ENCODE results near the gene OR56B4.

DNA sequence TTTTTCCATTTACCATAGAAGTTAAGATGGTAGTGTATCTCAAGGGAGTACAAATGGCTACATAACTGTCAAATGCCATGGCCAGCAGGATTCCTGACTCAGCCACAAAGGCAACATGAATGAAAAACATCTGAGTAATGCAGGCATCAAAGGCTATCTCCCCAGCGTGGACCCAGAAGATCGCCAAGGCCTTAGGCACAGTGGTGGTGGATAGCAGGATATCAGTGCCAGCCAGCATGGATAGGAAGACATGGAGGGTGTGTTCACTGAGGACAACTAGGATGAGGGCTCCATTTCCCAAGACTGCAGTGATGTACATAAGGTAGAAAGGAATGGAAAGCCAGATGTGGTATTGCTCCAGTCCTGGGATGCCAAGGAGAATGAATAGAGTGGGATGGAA, 44.6 kb downstream of the OR56B4 start:
- TF ChIP-seq, protein P1, sequence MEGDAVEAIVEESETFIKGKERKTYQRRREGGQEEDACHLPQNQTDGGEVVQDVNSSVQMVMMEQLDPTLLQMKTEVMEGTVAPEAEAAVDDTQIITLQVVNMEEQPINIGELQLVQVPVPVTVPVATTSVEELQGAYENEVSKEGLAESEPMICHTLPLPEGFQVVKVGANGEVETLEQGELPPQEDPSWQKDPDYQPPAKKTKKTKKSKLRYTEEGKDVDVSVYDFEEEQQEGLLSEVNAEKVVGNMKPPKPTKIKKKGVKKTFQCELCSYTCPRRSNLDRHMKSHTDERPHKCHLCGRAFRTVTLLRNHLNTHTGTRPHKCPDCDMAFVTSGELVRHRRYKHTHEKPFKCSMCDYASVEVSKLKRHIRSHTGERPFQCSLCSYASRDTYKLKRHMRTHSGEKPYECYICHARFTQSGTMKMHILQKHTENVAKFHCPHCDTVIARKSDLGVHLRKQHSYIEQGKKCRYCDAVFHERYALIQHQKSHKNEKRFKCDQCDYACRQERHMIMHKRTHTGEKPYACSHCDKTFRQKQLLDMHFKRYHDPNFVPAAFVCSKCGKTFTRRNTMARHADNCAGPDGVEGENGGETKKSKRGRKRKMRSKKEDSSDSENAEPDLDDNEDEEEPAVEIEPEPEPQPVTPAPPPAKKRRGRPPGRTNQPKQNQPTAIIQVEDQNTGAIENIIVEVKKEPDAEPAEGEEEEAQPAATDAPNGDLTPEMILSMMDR (conservative IDR thresholded peaks at IDR 0.05) = no peak
- no peak for TF ChIP-seq ZFX (IDR thresholded peaks at IDR 0.05)

Data from C4-2B (cell line).